ENCODE results near the gene CCNF.

Gene CCNF

DNA sequence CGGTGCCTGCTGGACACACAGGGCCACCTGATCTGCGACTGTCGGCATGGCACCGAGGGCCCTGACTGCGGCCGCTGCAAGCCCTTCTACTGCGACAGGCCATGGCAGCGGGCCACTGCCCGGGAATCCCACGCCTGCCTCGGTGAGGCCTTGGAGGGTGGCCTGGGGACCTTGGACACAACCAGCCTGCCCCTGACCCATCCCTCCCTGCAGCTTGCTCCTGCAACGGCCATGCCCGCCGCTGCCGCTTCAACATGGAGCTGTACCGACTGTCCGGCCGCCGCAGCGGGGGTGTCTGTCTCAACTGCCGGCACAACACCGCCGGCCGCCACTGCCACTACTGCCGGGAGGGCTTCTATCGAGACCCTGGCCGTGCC, 43.2 kb downstream of the CCNF start:
- H3K36me3 ChIP-seq (ENCODE audit: control insufficient read depth, insufficient read depth, low read length): no peaks in the 10 kb centered on the region
- no peak overlapping the region for H3K4me2 ChIP-seq (ENCODE audit: low read length)
- H3K4me3 ChIP-seq (ENCODE audit: low read depth, low read length): no peak overlapping the region
- H3K27me3 ChIP-seq (ENCODE audit: control insufficient read depth, insufficient read depth, low read length): no peaks in the 10 kb centered on the region
- peaks cover 15% of the 10 kb centered on the region for H3K4me1 ChIP-seq
- TF ChIP-seq, protein P1, sequence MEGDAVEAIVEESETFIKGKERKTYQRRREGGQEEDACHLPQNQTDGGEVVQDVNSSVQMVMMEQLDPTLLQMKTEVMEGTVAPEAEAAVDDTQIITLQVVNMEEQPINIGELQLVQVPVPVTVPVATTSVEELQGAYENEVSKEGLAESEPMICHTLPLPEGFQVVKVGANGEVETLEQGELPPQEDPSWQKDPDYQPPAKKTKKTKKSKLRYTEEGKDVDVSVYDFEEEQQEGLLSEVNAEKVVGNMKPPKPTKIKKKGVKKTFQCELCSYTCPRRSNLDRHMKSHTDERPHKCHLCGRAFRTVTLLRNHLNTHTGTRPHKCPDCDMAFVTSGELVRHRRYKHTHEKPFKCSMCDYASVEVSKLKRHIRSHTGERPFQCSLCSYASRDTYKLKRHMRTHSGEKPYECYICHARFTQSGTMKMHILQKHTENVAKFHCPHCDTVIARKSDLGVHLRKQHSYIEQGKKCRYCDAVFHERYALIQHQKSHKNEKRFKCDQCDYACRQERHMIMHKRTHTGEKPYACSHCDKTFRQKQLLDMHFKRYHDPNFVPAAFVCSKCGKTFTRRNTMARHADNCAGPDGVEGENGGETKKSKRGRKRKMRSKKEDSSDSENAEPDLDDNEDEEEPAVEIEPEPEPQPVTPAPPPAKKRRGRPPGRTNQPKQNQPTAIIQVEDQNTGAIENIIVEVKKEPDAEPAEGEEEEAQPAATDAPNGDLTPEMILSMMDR (IDR thresholded peaks at IDR 0.05): no peak
- no peaks in the 10 kb centered on the region for H3K79me2 ChIP-seq
- H2AFZ ChIP-seq: no peak overlapping the region
- H3K9me3 ChIP-seq (ENCODE audit: control insufficient read depth, low read length): no peaks in the 10 kb centered on the region
- no peak overlapping the region for H3K9ac ChIP-seq
- H3K27ac ChIP-seq: no peak overlapping the region

GRCh38 chr16:2472885-2473445, 43.7 kb downstream of the CCNF start:
- H2AFZ ChIP-seq: no peak overlapping the region
- H3K4me2 ChIP-seq (ENCODE audit: low read length): peak overlapping the region; percentile 66
- no peaks in the 10 kb centered on the region for H3K79me2 ChIP-seq
- H3K9me3 ChIP-seq (ENCODE audit: control insufficient read depth, low read length): no peaks in the 10 kb centered on the region
- TF ChIP-seq, protein P1 (IDR thresholded peaks at IDR 0.05): no peak
- no peaks in the 10 kb centered on the region for H3K36me3 ChIP-seq (ENCODE audit: control insufficient read depth, insufficient read depth, low read length)
- no peak overlapping the region for H3K9ac ChIP-seq
- no peak overlapping the region for H3K27ac ChIP-seq
- no peak overlapping the region for H3K4me3 ChIP-seq (ENCODE audit: low read depth, low read length)
- peaks cover 15% of the 10 kb centered on the region for H3K4me1 ChIP-seq
- H3K27me3 ChIP-seq (ENCODE audit: control insufficient read depth, insufficient read depth, low read length): no peaks in the 10 kb centered on the region

DNA sequence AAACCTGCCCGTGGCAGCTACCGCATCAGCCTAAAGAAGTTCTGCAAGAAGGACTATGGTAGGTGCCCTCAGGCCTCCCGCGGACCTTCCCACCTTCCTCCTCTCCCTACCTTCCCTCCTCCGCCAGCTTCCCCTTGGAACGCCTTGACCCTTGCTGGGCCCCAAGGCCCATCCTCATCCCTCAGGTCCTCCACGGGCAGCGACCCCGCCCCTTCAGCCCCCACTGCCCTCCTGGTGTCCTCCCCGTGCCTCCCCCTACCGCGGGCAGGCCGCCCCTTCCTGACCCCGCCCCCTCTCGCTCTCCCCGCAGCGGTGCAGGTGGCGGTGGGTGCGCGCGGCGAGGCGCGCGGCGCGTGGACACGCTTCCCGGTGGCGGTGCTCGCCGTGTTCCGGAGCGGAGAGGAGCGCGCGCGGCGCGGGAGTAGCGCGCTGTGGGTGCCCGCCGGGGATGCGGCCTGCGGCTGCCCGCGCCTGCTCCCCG, 44.2 kb downstream of the CCNF start:
- peaks cover 11% of the 10 kb centered on the region for H3K4me1 ChIP-seq
- no peaks in the 10 kb centered on the region for H3K79me2 ChIP-seq
- H2AFZ ChIP-seq: peak overlapping the region; percentile 56
- no peaks in the 10 kb centered on the region for H3K27me3 ChIP-seq (ENCODE audit: control insufficient read depth, insufficient read depth, low read length)
- peak overlapping the region; percentile 66 for H3K4me2 ChIP-seq (ENCODE audit: low read length)
- TF ChIP-seq, protein P1 (IDR thresholded peaks at IDR 0.05): no peak
- H3K9ac ChIP-seq: no peak overlapping the region
- H3K9me3 ChIP-seq (ENCODE audit: control insufficient read depth, low read length): no peaks in the 10 kb centered on the region
- H3K27ac ChIP-seq: no peak overlapping the region
- H3K4me3 ChIP-seq (ENCODE audit: low read depth, low read length): peak overlapping the region; percentile 11
- H3K36me3 ChIP-seq (ENCODE audit: control insufficient read depth, insufficient read depth, low read length): no peaks in the 10 kb centered on the region

DNA sequence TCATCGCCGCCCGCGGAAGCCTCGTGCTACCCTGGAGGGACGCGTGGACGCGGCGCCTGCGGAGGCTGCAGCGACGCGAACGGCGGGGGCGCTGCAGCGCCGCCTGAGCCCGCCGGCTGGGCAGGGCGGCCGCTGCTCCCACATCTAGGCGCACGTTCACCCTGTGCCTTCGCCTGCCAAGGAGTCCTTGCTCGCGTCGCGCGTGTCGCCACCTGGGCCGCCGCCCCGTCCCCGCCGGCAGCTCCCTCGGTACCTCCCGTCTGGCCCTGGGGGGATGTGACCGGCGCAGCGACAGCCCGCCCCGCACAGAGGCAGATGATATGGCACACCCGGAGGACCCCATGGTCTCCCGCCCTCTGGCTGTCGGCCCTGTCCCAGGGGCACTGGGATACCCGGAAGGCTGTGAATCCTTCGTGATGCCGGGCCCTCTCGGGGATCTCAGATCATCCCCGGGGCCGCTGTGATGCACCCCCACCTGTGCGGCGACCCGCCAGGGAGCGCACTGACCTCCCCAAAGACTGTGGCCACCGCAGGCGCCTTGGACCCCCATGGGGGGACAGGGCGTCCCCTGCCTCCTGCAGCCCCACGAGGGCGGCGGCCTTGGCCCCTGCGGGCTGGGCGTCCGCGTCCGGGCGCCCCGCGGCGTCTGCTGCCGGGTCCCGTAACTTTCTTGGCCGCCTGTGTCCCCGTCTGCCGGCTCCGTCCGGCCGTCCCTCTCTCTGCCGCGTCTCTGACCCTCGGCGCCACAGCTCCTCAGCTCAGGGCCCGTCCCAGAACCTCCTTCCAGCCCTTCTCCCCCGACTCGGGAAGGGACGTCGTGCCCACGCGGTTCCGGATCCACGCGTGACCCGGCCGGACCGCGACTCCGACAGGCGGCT, 45.0 kb downstream of the CCNF start:
- TF ChIP-seq, protein P1 (IDR thresholded peaks at IDR 0.05): peak; percentile 20
- Histone ChIP-seq H3K79me2 (no peaks in the 10 kb centered on the region), H3K4me2 (ENCODE audit: low read length) (peak overlapping the region; percentile 99), H2AFZ (peak overlapping the region; percentile 91), H3K27ac (peak overlapping the region; percentile 45), H3K4me3 (ENCODE audit: low read depth, low read length) (peak overlapping the region; percentile 64), H3K9me3 (ENCODE audit: control insufficient read depth, low read length) (no peaks in the 10 kb centered on the region), H3K36me3 (ENCODE audit: control insufficient read depth, insufficient read depth, low read length) (no peaks in the 10 kb centered on the region), H3K4me1 (peaks cover 6% of the 10 kb centered on the region), H3K27me3 (ENCODE audit: control insufficient read depth, insufficient read depth, low read length) (no peaks in the 10 kb centered on the region), H3K9ac (no peak overlapping the region)
